ENCODE results near the gene KRTAP5-6. TPM values are rescaled to one million over a fixed set of nuclear protein-coding genes. Genes with fewer than 3 reads are reported as not detected.

The KRTAP5-6 gene
- total RNA-seq, 1 donor from 2014 or later = not detected

Other genes with a start within 250 kb of the KRTAP5-6 start
- 13.7 TPM for gene MOB2, start 210.4 kb upstream of the KRTAP5-6 start, total RNA-seq
- gene DUSP8, start 124.9 kb upstream of the KRTAP5-6 start, total RNA-seq = 5.6 TPM
- not detected for gene KRTAP5-1, start 111.9 kb upstream of the KRTAP5-6 start, total RNA-seq
- not detected for gene KRTAP5-2, start 98.9 kb upstream of the KRTAP5-6 start, total RNA-seq
- not detected for gene KRTAP5-3, start 88.7 kb upstream of the KRTAP5-6 start, total RNA-seq
- not detected for gene KRTAP5-4, start 75.1 kb upstream of the KRTAP5-6 start, total RNA-seq
- not detected for gene KRTAP5-5, start 67.4 kb upstream of the KRTAP5-6 start, total RNA-seq
- 0.31 TPM for gene IFITM10, start 53.4 kb downstream of the KRTAP5-6 start, total RNA-seq
- 35.9 TPM for gene CTSD, start 66.7 kb downstream of the KRTAP5-6 start, total RNA-seq
- gene SYT8, start 137.8 kb downstream of the KRTAP5-6 start, total RNA-seq = not detected
- gene TNNI2, start 141.8 kb downstream of the KRTAP5-6 start, total RNA-seq = 0.62 TPM
- gene LSP1, start 155.9 kb downstream of the KRTAP5-6 start, total RNA-seq = 0.47 TPM
- not detected for gene PRR33, start 194.7 kb downstream of the KRTAP5-6 start, total RNA-seq
- 2.0 TPM for gene TNNT3, start 222.5 kb downstream of the KRTAP5-6 start, total RNA-seq

Data from occipital lobe (tissue), 1 donor.